HCT116 (cell line): ENCODE results near the gene SOWAHB. TPM values are rescaled to one million over a fixed set of nuclear protein-coding genes. Genes with fewer than 3 reads are reported as not detected.
A peak's percentile ranks its signal among the peaks of the same experiment; 100 is the strongest.

ENCODE experiments used
- ATAC-seq: fragments of 200-7000 bp; cut with Tn5 transposase; 2 replicates; pipeline ENCODE4 v1.9.1; 2020; ENCODE audit warnings: mild to moderate bottlenecking, moderate library complexity
- BruUV-seq: library from RNA; stranded (reverse); fragments of 400-500 nt; replicated peaks from 2 replicates; lab custom pipeline; 2021; lab: Mats Ljungman, UMichigan
- CTCF ChIA-PET: fragments of 300-600 bp; sonication (Branson Sonifier 250); formaldehyde crosslinking; loops from one replicate; lab custom pipeline; 2021; ENCODE audit warnings: antibody characterized with exemption; lab: Charles Lee
- POLR2A ChIA-PET: fragments of 300-600, 350-600 bp; sonication (Branson Sonifier 250); formaldehyde crosslinking; loops from one replicate; lab custom pipeline; 2021; ENCODE audit warnings: antibody characterized with exemption; lab: Charles Lee
- RAD21 ChIA-PET, 2 experiments: fragments of 300-600 bp; sonication (Branson Sonifier 250); formaldehyde crosslinking; loops; one replicate each; lab custom pipeline; 2023; ENCODE audit warnings: low total read pairs in 2 of 2; ENCODE audit not compliant: uncharacterized antibody in 2 of 2, unreplicated experiment in 2 of 2, low non-redundant PET in 1 of 2; lab: Charles Lee
- DNase-seq: peaks from one replicate; pipeline ENCODE4 v3.0.0-alpha.2; 2010; ENCODE audit warnings: low read depth, low spot score
- H2AFZ ChIP-seq: fragments of 200-600 bp; shearing (Covaris generic), sonication (generic); 2 replicates; pipeline ENCODE4 v1.6.1; 2017; ENCODE audit warnings: low read depth, mixed run types, mixed read lengths, antibody characterized with exemption, low read length; ENCODE audit not compliant: poor library complexity, severe bottlenecking
- H3K27ac ChIP-seq: 2 replicates; pipeline ENCODE4 v1.5.1; 2012; ENCODE audit warnings: low read depth, low read length
- H3K27me3 ChIP-seq: fragments of 200-600 bp; sonication (generic); 2 replicates; pipeline ENCODE4 v1.6.1; 2016; ENCODE audit warnings: mixed run types, low read length, mixed read lengths; ENCODE audit not compliant: insufficient read depth
- H3K36me3 ChIP-seq, 2 experiments: fragments of 200-500 bp in 1 of 2; fragments of 200-600 bp in 1 of 2; sonication (Bioruptor generic) in 1 of 2; sonication (generic) in 1 of 2; 2 replicates each; pipeline versions ENCODE4 v1.5.1 to v1.6.1; 2014 to 2016; ENCODE audit warnings: low read length in 2 of 2, inconsistent platforms in 1 of 2, mixed read lengths in 1 of 2, mixed run types in 1 of 2; ENCODE audit not compliant: insufficient read depth in 2 of 2, control insufficient read depth in 1 of 2
- H3K4me1 ChIP-seq, 2 experiments: fragments of 200-600 bp in 1 of 2; sonication (generic) in 1 of 2; 2 replicates each; pipeline versions ENCODE4 v1.5.1 to v1.6.1; 2012 to 2017; ENCODE audit warnings: low read length in 2 of 2, inconsistent platforms in 1 of 2, mild to moderate bottlenecking in 1 of 2, mixed read lengths in 1 of 2, mixed run types in 1 of 2, moderate library complexity in 1 of 2; ENCODE audit not compliant: insufficient read depth in 2 of 2, control insufficient read depth in 1 of 2
- H3K4me2 ChIP-seq: fragments of 200-600 bp; sonication (generic); 2 replicates; pipeline ENCODE4 v1.6.1; 2017; ENCODE audit warnings: mixed run types, low read length, mixed read lengths
- H3K4me3 ChIP-seq, 2 experiments: fragments of 200-600 bp in 1 of 2; sonication (generic) in 1 of 2; replicated peaks in 1 of 2; 2 replicates each; pipeline ENCODE4 v1.5.1; 2011 to 2016; ENCODE audit warnings: low read length in 2 of 2, control low read depth in 1 of 2, low read depth in 1 of 2, mild to moderate bottlenecking in 1 of 2, mixed read lengths in 1 of 2, mixed run types in 1 of 2
- H3K79me2 ChIP-seq: fragments of 200-600 bp; sonication (generic); 2 replicates; pipeline ENCODE4 v1.6.1; 2017; ENCODE audit warnings: mild to moderate bottlenecking, mixed run types, low read length, moderate library complexity, mixed read lengths; ENCODE audit not compliant: insufficient read depth
- H3K9ac ChIP-seq: fragments of 200-600 bp; sonication (generic); 2 replicates; pipeline ENCODE4 v1.6.1; 2016; ENCODE audit warnings: low read length, mixed read lengths
- H3K9me2 ChIP-seq: fragments of 200-600 bp; sonication (generic), shearing (Covaris generic); 2 replicates; pipeline ENCODE4 v1.6.1; 2017; ENCODE audit warnings: mixed run types, mild to moderate bottlenecking, moderate library complexity; ENCODE audit not compliant: insufficient read depth
- H3K9me3 ChIP-seq, 2 experiments: fragments of 200-500 bp in 1 of 2; fragments of 200-600 bp in 1 of 2; sonication (Bioruptor generic) in 1 of 2; sonication (generic) in 1 of 2; 2 replicates each; pipeline ENCODE4 v1.6.1; 2014 to 2017; ENCODE audit warnings: low read length in 2 of 2, mixed read lengths in 2 of 2, inconsistent platforms in 1 of 2, low read depth in 1 of 2, mild to moderate bottlenecking in 1 of 2, mixed run types in 1 of 2, moderate library complexity in 1 of 2; ENCODE audit not compliant: control insufficient read depth in 1 of 2, insufficient read depth in 1 of 2
- H4K20me1 ChIP-seq: fragments of 200-600 bp; sonication (generic), shearing (Covaris generic); 2 replicates; pipeline ENCODE4 v1.6.1; 2017; ENCODE audit warnings: mixed run types, mild to moderate bottlenecking, moderate library complexity; ENCODE audit not compliant: insufficient read depth
- ATF3 ChIP-seq: IDR thresholded peaks from 2 replicates; pipeline ENCODE4 v1.6.1; 2012
- CEBPB ChIP-seq: IDR thresholded peaks from 2 replicates; pipeline ENCODE4 v1.6.1; 2012; ENCODE audit warnings: low read depth
- CTCF ChIP-seq, 3 experiments: fragments of 200-600 bp in 1 of 3; sonication (generic) in 1 of 3; IDR thresholded peaks in 2 of 3; conservative IDR thresholded peaks in 1 of 3; 2 replicates each; pipeline ENCODE4 v1.5.1; 2012 to 2017; ENCODE audit warnings: low read depth in 2 of 3, low read length in 2 of 3, antibody characterized with exemption in 1 of 3, borderline replicate concordance in 1 of 3, control low read depth in 1 of 3, mild to moderate bottlenecking in 1 of 3, mixed read lengths in 1 of 3, mixed run types in 1 of 3, moderate library complexity in 1 of 3; ENCODE audit not compliant: insufficient read depth in 1 of 3
- EGR1 ChIP-seq: IDR thresholded peaks from 2 replicates; pipeline ENCODE4 v1.6.1; 2012; ENCODE audit warnings: low read depth
- EZH2 ChIP-seq: fragments of 200-600 bp; sonication (generic); IDR thresholded peaks from 2 replicates; pipeline ENCODE4 v1.6.1; 2017; ENCODE audit warnings: antibody characterized with exemption, mixed run types
- EZH2phosphoT487 ChIP-seq: fragments of 200-600 bp; IDR thresholded peaks from 2 replicates; pipeline ENCODE4 v1.6.1; 2018; ENCODE audit warnings: antibody characterized with exemption, borderline replicate concordance
- FOSL1 ChIP-seq: IDR thresholded peaks from 2 replicates; pipeline ENCODE4 v1.6.1; 2012; ENCODE audit warnings: low read depth
- JUND ChIP-seq: IDR thresholded peaks from 2 replicates; pipeline ENCODE4 v1.6.1; 2012
- MAX ChIP-seq: IDR thresholded peaks from 2 replicates; pipeline ENCODE4 v1.6.1; 2012
- POLR2A ChIP-seq: IDR thresholded peaks from 2 replicates; pipeline ENCODE4 v1.7.0; 2011; ENCODE audit warnings: borderline replicate concordance; ENCODE audit not compliant: insufficient read depth, insufficient read length; ENCODE audit errors: extremely low read depth
- SIN3A ChIP-seq: IDR thresholded peaks from 2 replicates; pipeline ENCODE4 v1.6.1; 2012; ENCODE audit warnings: low read depth
- SP1 ChIP-seq: IDR thresholded peaks from 2 replicates; pipeline ENCODE4 v1.6.1; 2012; ENCODE audit warnings: low read depth
- SRF ChIP-seq: IDR thresholded peaks from 2 replicates; pipeline ENCODE4 v1.6.1; 2012; ENCODE audit warnings: low read depth
- YY1 ChIP-seq: IDR thresholded peaks from 2 replicates; pipeline ENCODE4 v1.6.1; 2011; ENCODE audit warnings: low read length, low read depth, moderate library complexity, mild to moderate bottlenecking; ENCODE audit not compliant: insufficient replicate concordance; ENCODE audit errors: extremely low read depth
- ZBTB33 ChIP-seq: IDR thresholded peaks from 2 replicates; pipeline ENCODE4 v1.6.1; 2011; ENCODE audit warnings: mild to moderate bottlenecking, low read length, moderate library complexity; ENCODE audit not compliant: insufficient replicate concordance; ENCODE audit errors: extremely low read depth
- ZFX ChIP-seq: fragments of 450-650 bp; IDR thresholded peaks from 2 replicates; pipeline ENCODE4 v1.6.1; 2017
- intact Hi-C: fragments of 100-400 bp; cut with micrococcal nuclease; formaldehyde crosslinking; loops from 2 replicates; pipeline ENCODE4 v1.10.0; 2022
- total RNA-seq: library from RNA; stranded (reverse); gene quantifications from one replicate; pipeline ENCODE4 v1.2.1, GENCODE V29; 2021; ENCODE audit not compliant: unreplicated experiment

SOWAHB gene
- total RNA-seq, 1 experiment from 2014 or later: 3.0 TPM

- RAD21 ChIA-PET: no interaction called here
- no TSS peak for BruUV-seq
- peak overlapping the region; percentile 97 for H3K4me2 ChIP-seq
- H3K4me1 ChIP-seq: peaks cover 3 to 15% of the 10 kb centered on the region in 2 experiments; a peak in 2 of 4 replicates
- no peak overlapping the region for H2AFZ ChIP-seq
- TF ChIP-seq SIN3A: no peak
- CTCF ChIA-PET: no interaction called here
- H4K20me1 ChIP-seq: no peaks in the 10 kb centered on the region
- H3K27ac ChIP-seq: peak overlapping the region; percentile 69; the same call in 1 of the 2 replicates
- peak overlapping the region; percentile 63 to 75 for H3K4me3 ChIP-seq
- intact Hi-C loops: loop anchor here (5.0 kb wide), 2 partner anchors 50 to 115 kb away; partner anchors contain the start of gene SEPTIN11
- no peaks in the 10 kb centered on the region for H3K36me3 ChIP-seq
- ATAC-seq: peak; percentile 63
- H3K9me3 ChIP-seq: no peaks in the 10 kb centered on the region
- POLR2A ChIA-PET: no interaction called here
- no peaks in the 10 kb centered on the region for H3K79me2 ChIP-seq
- no peak for DNase-seq
- no peaks in the 10 kb centered on the region for H3K9me2 ChIP-seq
- no peaks in the 10 kb centered on the region for H3K27me3 ChIP-seq
- peak overlapping the region; percentile 63 for H3K9ac ChIP-seq
Measured at GRCh38 chr4:76896614-76897535, 1.1 kb downstream of the SOWAHB start.

GRCh38 chr4:76896048-76896447, 1.9 kb downstream of the SOWAHB start:
- Histone ChIP-seq H3K9me2 (no peaks in the 10 kb centered on the region), H4K20me1 (no peaks in the 10 kb centered on the region), H3K9ac (no peak overlapping the region), H3K4me1 (peaks cover 3 to 15% of the 10 kb centered on the region in 2 experiments; a peak in 2 of 4 replicates), H3K4me2 (no peak overlapping the region), H3K79me2 (no peaks in the 10 kb centered on the region), H3K4me3 (no peak overlapping the region), H2AFZ (no peak overlapping the region), H3K9me3 (no peaks in the 10 kb centered on the region), H3K27ac (no peak overlapping the region), H3K27me3 (no peaks in the 10 kb centered on the region), H3K36me3 (no peaks in the 10 kb centered on the region)
- ChIA-PET CTCF (no interaction called here), RAD21 (no interaction called here), POLR2A (no interaction called here)
- no TSS peak for BruUV-seq
- intact Hi-C loops: loop anchor here (5.0 kb wide), 2 partner anchors 51 to 114 kb away; partner anchors contain the start of gene SEPTIN11
- DNase-seq (no peak), ATAC-seq (no peak)
- TF ChIP-seq SRF (no peak), ZBTB33 (no peak), CEBPB (no peak), POLR2A (no peak), ATF3 (no peak), YY1 (no peak), EGR1 (no peak), MAX (no peak), SP1 (no peak), SIN3A (no peak), JUND (no peak), EZH2phosphoT487 (no peak), CTCF (IDR thresholded peaks at IDR 0.05 in 2 of 3, conservative IDR thresholded peaks at IDR 0.05 in 1 of 3; ENCODE audit: borderline replicate concordance in 1 of 3, insufficient read depth in 1 of 3, low read depth in 2 of 3, low read length in 2 of 3) (no peak), FOSL1 (no peak), ZFX (no peak), EZH2 (no peak)
